ENCODE results near the gene IPO4.

IPO4 gene

GRCh38 chr14:24213866-24214662, 25.4 kb upstream of the IPO4 start:
- no peak for DNase-seq (ENCODE audit: low read depth, low spot score)
- peaks cover 50% of the 10 kb centered on the region for H3K36me3 ChIP-seq (ENCODE audit: insufficient read depth, insufficient read length, low read length)
- H3K9ac ChIP-seq (ENCODE audit: insufficient read length, low read depth), result peak overlapping the region; percentile 93
- TF ChIP-seq SUZ12 (IDR thresholded peaks at IDR 0.05; ENCODE audit: extremely low read depth, insufficient read depth, insufficient read length), result no peak
- no peak for TF ChIP-seq YY1 (IDR thresholded peaks at IDR 0.05; ENCODE audit: insufficient read depth, insufficient read length)
- no peaks in the 10 kb centered on the region for H3K9me3 ChIP-seq (ENCODE audit: insufficient read depth, low read length)
- no peaks in the 10 kb centered on the region for H3K4me1 ChIP-seq (ENCODE audit: insufficient read depth, insufficient read length)
- no peak overlapping the region for H3K4me3 ChIP-seq (ENCODE audit: insufficient read length, low read depth)
- H3K27me3 ChIP-seq (ENCODE audit: insufficient read depth, insufficient read length), result no peaks in the 10 kb centered on the region

GRCh38 chr14:24212924-24213865, 24.6 kb upstream of the IPO4 start, which contains the start of gene CHMP4A:
Gene CHMP4A, minus strand, starts transcription at chr14:24213488. Its CDS starts 49 bp downstream, at chr14:24213439.
- Histone ChIP-seq H3K4me3 (ENCODE audit: insufficient read length, low read depth) (peak within 1 kb of the TSS; percentile 88), H3K4me1 (ENCODE audit: insufficient read depth, insufficient read length) (no peaks in the 10 kb centered on the region), H3K9ac (ENCODE audit: insufficient read length, low read depth) (peak within 1 kb of the TSS; percentile 93), H3K9me3 (ENCODE audit: insufficient read depth, low read length) (no peaks in the 10 kb centered on the region), H3K36me3 (ENCODE audit: insufficient read depth, insufficient read length, low read length) (peaks cover 55% of the 10 kb centered on the region), H3K27me3 (ENCODE audit: insufficient read depth, insufficient read length) (no peaks in the 10 kb centered on the region)
- no peak for TF ChIP-seq SUZ12 (IDR thresholded peaks at IDR 0.05; ENCODE audit: extremely low read depth, insufficient read depth, insufficient read length)
- TF ChIP-seq ZNF274 (IDR thresholded peaks at IDR 0.05; ENCODE audit: low read depth, low read length), result no peak
- no peak for TF ChIP-seq YY1 (IDR thresholded peaks at IDR 0.05; ENCODE audit: insufficient read depth, insufficient read length)
- DNase-seq (ENCODE audit: low read depth, low spot score), result peak; percentile 90

GRCh38 chr14:24211311-24211710, 22.7 kb upstream of the IPO4 start:
- no peaks in the 10 kb centered on the region for H3K27me3 ChIP-seq (ENCODE audit: insufficient read depth, insufficient read length)
- H3K4me1 ChIP-seq (ENCODE audit: insufficient read depth, insufficient read length), result peaks cover 2% of the 10 kb centered on the region
- no peaks in the 10 kb centered on the region for H3K9me3 ChIP-seq (ENCODE audit: insufficient read depth, low read length)
- H3K4me3 ChIP-seq (ENCODE audit: insufficient read length, low read depth), result no peak overlapping the region
- H3K36me3 ChIP-seq (ENCODE audit: insufficient read depth, insufficient read length, low read length), result peaks cover 63% of the 10 kb centered on the region
- no peak overlapping the region for H3K9ac ChIP-seq (ENCODE audit: insufficient read length, low read depth)
- TF ChIP-seq YY1 (IDR thresholded peaks at IDR 0.05; ENCODE audit: insufficient read depth, insufficient read length) (no peak), SUZ12 (IDR thresholded peaks at IDR 0.05; ENCODE audit: extremely low read depth, insufficient read depth, insufficient read length) (no peak), ZNF274 (IDR thresholded peaks at IDR 0.05; ENCODE audit: low read depth, low read length) (no peak)
- DNase-seq (ENCODE audit: low read depth, low spot score), result no peak

- no peak overlapping the region for H3K9ac ChIP-seq (ENCODE audit: insufficient read length, low read depth)
- no peaks in the 10 kb centered on the region for H3K27me3 ChIP-seq (ENCODE audit: insufficient read depth, insufficient read length)
- no peak for DNase-seq (ENCODE audit: low read depth, low spot score)
- TF ChIP-seq ZNF274 (IDR thresholded peaks at IDR 0.05; ENCODE audit: low read depth, low read length) (no peak), SUZ12 (IDR thresholded peaks at IDR 0.05; ENCODE audit: extremely low read depth, insufficient read depth, insufficient read length) (no peak), YY1 (IDR thresholded peaks at IDR 0.05; ENCODE audit: insufficient read depth, insufficient read length) (no peak)
- peaks cover 64% of the 10 kb centered on the region for H3K36me3 ChIP-seq (ENCODE audit: insufficient read depth, insufficient read length, low read length)
- H3K9me3 ChIP-seq (ENCODE audit: insufficient read depth, low read length), result no peaks in the 10 kb centered on the region
- no peak overlapping the region for H3K4me3 ChIP-seq (ENCODE audit: insufficient read length, low read depth)
- peaks cover 2% of the 10 kb centered on the region for H3K4me1 ChIP-seq (ENCODE audit: insufficient read depth, insufficient read length)
These were observed 19.0 kb upstream of the IPO4 start for GRCh38 chr14:24207625-24208024.

- TF ChIP-seq YY1 (IDR thresholded peaks at IDR 0.05; ENCODE audit: insufficient read depth, insufficient read length) (no peak), SUZ12 (IDR thresholded peaks at IDR 0.05; ENCODE audit: extremely low read depth, insufficient read depth, insufficient read length) (no peak), ZNF274 (IDR thresholded peaks at IDR 0.05; ENCODE audit: low read depth, low read length) (no peak)
- Histone ChIP-seq H3K9ac (ENCODE audit: insufficient read length, low read depth) (no peak overlapping the region), H3K27me3 (ENCODE audit: insufficient read depth, insufficient read length) (no peaks in the 10 kb centered on the region), H3K9me3 (ENCODE audit: insufficient read depth, low read length) (no peaks in the 10 kb centered on the region), H3K36me3 (ENCODE audit: insufficient read depth, insufficient read length, low read length) (peaks cover 64% of the 10 kb centered on the region), H3K4me1 (ENCODE audit: insufficient read depth, insufficient read length) (peaks cover 2% of the 10 kb centered on the region), H3K4me3 (ENCODE audit: insufficient read length, low read depth) (no peak overlapping the region)
- DNase-seq (ENCODE audit: low read depth, low spot score), result no peak
These were observed 18.5 kb upstream of the IPO4 start for GRCh38 chr14:24207104-24207551.

GRCh38 chr14:24206260-24207103, 17.9 kb upstream of the IPO4 start:
- H3K4me3 ChIP-seq (ENCODE audit: insufficient read length, low read depth), result no peak overlapping the region
- peaks cover 5% of the 10 kb centered on the region for H3K9me3 ChIP-seq (ENCODE audit: insufficient read depth, low read length)
- TF ChIP-seq YY1 (IDR thresholded peaks at IDR 0.05; ENCODE audit: insufficient read depth, insufficient read length), result no peak
- no peak for TF ChIP-seq ZNF274 (IDR thresholded peaks at IDR 0.05; ENCODE audit: low read depth, low read length)
- TF ChIP-seq SUZ12 (IDR thresholded peaks at IDR 0.05; ENCODE audit: extremely low read depth, insufficient read depth, insufficient read length), result no peak
- H3K27me3 ChIP-seq (ENCODE audit: insufficient read depth, insufficient read length), result no peaks in the 10 kb centered on the region
- H3K36me3 ChIP-seq (ENCODE audit: insufficient read depth, insufficient read length, low read length), result peaks cover 64% of the 10 kb centered on the region
- peaks cover 2% of the 10 kb centered on the region for H3K4me1 ChIP-seq (ENCODE audit: insufficient read depth, insufficient read length)
- H3K9ac ChIP-seq (ENCODE audit: insufficient read length, low read depth), result no peak overlapping the region
- DNase-seq (ENCODE audit: low read depth, low spot score), result no peak
